HG03558 (cell line): ENCODE results near the gene STAM.

Experiments used
- ATAC-seq: cut with Tn5 transposase; IDR thresholded peaks from one replicate; pipeline ENCODE4 v1.9.1; 2021; ENCODE audit warnings: moderate number of reproducible peaks; ENCODE audit not compliant: unreplicated experiment; ENCODE audit errors: extremely low read depth

The STAM gene

DNA sequence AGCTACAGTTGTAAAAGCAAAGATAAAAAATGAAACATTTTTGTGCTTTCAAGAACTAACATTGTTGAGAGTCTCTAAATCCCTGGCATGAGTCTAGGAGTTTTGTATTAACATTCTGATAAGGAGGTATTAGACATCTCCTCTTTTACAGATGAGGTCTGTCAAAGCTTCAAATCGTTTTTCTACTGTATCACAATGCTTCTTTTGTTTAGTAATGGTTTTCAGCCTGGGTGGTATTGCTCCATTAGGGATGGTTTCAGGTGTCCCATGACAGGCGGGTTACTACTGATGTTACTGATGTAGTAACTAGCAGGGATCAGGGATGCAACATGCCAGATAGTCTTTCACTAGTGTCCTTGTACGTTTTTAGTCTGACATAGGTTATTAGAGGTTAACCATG lies 27.4 kb downstream of the STAM start:
- no peak for ATAC-seq

DNA sequence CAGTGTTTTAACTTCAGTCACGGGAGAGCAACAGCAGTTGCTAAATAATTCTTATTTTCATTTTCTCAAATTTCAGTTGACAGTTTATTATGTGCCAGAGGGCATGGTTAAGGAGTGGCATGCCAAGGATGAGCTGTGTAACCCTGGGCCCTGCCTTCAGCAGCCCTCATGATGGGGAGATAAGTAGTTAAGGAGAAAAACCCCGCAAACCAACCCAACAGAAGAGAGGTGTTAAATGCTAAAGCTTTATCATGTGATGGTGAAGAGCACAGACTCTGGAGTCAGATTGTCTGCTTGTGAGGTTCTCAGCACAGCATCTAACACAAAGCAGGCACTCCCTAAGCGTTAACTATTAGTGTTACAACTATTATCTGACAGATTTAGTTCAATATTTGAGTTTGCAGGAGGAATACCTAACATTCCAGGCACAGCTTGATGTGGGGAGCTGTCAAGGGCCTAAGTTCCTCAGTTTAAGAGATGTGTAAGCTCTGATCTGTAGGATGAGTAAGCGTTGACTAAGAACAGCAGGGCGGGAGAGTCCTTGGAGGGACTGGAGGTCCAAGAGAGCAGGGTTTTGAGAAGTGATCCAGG lies 29.6 kb downstream of the STAM start:
- no peak for ATAC-seq

DNA sequence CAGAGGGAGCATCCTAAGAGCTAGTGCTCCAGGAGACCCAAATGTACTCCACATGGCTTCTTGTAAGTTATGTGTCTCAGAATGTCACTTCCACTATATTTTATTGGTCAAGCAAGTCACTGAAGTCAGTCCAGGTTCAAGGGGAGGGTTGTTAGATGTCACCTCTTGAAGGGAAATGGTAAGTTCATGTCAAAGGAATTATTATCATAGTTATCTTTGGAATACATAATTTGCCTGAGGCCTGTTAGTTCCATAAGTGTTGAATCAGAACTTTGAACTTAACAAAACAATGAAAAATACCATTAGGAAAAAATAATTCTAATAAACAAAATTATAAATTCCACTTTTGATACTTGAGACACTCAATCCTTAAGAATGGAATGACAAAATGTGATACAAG lies 30.6 kb downstream of the STAM start:
- ATAC-seq = no peak

DNA sequence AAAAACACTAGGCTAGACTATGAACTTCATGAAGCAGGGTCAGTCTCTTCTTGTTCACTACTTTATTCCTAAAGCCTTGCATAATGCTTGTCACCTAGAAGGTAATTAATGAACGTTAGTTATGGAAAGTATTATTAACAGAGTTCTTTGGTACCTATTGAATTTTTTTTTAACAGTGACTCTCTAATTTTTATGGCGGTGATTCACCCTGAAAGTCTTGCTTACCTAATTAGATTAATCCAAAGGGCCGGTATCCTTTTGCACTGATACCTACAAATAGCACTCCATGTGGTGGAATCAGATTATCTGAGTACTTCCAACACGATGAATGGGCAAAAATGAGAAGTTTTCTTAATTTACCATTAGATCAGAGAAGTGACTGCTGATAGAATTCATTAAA lies 31.7 kb downstream of the STAM start:
- no peak for ATAC-seq

DNA sequence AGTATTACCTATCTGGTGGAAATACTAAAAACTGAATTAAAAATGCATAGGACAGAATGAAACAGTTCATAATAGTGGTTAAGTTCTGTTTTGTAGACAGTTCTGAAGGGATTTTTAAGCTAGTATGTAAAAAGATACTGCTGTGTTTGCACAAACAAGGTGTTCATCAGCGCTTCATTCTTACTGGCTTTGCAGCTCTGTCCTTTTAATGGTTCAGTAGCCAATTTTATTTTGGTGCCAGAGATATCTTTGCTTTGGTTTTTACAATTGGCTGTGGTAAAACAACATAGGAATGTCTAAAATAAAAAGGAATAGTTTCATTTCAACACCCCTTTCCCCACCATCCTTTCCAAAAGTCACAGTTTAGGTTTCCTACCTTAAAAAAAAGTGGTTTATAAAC lies 33.0 kb downstream of the STAM start:
- no peak for ATAC-seq

DNA sequence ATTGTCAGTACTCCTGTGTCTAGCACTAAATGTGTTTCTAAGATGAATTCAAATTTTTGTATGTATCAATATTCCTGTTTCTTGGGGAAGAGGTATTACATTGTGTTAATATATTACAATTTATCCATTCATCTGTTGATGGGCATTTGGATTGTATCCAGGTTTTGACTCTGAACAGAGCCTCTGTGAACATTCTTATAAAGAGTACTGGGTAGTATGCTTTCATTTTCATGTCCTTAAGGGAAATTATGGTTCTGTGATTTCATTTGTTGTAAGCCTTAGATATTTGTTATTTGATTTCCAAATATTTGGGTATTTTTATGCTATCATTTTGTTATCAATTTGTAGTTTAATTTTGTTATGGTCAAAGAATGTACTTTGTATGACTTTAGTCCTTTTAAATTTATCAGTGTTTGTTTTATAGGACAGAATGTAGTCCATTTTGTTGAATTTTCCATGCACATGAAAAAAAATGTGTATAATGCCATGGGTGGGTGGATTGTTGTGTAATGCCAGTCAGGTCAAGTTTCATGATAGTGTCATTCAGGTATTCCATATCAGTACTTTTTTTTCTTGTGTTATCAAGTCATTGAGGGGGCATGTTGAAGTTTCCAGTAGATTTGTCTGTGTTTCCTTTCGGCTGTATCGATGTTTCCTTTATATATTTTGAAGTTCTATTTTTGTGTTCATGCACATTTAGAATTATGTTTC lies 38.4 kb downstream of the STAM start:
- no peak for ATAC-seq

DNA sequence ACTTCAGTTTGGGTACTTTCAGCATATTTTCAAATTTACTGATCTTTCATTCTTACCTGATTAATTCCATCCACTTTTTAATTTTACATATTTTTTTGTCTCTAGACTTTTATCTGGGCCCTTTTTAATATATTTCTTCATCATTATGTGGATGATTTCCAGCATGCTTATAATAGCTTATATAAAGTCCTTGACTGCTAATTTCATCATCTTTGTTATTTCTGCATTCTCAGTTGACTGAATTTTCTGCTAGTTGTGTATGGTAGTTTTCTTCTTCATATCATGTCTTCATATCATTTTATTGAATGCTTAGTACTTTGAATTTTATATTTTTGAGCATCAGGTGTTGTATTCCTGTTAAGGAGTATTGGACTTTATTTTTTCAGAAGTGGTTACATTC lies 39.6 kb downstream of the STAM start:
- no peak for ATAC-seq

DNA sequence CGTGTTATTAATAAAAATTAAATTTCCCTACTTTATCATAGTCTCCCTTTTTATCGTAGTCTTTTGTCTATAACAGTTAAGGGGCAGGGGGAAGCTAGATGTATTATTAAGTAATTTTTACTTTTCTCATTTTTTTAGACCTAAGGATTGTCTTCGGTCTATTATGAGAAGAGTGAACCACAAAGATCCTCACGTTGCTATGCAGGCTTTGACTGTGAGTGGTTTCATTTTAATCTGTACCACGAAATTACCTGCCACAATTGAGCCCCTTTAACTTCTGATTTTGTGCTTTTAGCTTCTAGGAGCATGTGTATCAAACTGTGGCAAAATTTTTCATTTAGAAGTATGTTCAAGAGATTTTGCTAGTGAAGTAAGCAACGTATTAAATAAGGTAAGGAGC lies 40.6 kb downstream of the STAM start:
- no peak for ATAC-seq

DNA sequence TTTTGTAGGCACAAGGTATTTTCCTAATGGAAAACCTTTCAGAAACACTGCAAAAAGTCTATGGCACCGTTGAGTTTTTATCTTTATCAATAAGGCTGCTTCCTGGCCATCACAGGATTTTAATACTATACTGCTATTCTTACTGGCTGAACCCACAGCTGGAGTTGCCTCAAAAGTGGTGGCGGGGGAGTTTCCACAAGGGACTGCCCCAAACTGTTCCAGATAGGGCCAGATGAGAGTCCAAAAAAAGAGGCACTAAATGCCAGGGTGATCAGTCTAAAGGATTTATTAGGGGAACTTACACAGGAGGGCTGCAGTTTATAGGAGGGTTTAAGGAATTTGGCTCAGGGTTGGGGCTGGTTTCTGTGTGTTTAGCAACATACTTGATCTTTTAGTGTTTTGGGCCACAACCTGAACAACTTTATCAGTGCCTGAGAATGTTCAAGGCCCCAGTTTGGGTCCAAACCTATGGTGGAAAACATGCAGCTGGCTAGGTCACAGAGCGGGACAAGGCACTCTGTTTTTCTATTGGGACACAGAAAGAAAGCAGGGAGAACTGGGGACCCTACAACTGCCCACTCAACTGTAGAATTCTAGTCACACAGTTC lies 41.4 kb downstream of the STAM start:
- no peak for ATAC-seq

DNA sequence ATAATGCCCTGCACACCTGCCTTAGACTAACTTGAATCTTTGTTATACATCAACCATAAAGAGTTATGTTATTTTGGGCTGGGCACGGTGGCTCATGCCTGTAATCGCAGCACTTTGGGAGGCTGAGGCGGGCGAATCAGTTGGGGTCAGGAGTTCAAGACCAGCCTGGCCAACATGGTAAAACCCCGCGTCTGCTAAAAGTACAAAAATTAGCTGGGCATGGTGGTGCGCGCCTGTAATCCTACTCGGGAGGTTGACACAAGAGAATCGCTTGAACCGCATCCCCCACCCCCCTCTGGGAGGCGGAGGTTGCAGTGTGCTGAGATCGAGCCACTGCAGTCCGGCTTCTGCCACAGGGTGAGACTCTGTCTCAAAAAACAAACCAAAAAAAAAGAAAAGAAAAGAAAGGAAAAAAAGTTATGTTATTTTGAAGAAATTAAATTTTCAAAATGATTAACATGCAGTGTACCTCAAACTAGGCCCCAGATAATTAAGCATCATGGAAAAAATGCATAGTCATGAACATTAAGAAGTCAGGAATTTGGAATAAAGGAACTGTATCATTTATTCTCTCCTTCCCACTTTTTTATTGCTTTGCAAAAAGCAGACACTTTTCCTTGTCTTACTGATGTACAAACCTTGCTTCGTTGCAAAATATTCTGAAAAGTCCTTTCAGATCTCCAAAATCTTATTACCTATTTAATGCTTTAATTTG lies 43.3 kb downstream of the STAM start:
- ATAC-seq = no peak

DNA sequence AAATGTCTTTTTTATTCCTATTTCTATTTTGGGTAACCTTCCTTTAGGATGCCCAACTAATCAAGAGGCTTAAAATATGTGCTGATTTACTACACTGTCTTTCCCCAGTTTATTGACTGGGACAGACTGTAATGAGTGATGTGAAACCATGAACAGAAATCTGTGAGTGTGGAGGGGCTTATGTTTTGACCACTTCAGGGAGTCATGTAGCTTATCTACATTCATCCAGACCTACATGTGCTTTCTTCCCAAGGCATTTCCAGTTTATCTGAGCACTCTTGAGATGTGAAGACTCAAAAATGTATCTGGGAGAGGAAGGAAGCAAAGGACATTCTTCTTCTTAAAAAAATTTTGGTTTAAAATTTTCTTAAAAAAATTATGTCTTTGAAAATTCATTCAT lies 45.2 kb downstream of the STAM start:
- no peak for ATAC-seq

DNA sequence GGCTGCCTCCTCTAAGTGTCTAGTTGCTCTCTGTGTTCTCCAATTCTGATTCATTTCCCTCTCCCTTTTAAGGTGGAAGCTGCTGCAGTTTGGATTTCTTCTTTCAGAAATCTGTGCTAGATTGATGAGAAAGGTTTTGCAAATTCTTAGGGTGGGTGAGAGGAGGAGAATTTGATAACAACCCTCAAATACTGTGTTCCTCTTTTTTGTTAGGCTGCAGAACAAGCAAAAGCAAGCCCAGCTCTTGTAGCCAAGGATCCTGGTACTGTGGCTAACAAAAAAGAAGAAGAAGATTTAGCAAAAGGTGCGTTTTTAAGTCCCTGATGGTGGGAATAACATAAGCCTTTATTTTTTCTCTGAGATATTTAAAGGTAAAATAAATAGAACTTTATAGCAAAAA lies 49.1 kb downstream of the STAM start:
- ATAC-seq = no peak

DNA sequence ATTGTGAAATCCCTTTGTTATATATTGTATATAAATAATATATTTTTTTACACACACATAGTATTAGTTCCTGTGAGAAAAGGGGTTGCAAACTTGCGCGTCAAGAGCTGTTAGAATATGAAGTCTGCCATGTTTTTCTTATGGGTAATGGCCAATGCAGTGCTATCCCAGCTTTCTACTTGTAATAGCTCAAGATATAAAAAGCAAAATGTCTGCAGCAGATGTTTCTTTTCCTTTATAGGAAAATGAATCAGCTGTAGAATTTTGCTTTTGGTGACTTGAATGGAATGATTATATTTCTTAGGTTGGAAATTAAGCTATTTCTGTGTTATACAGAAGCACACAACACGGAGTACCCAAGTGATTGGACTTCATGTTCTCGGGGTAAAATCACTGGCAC lies 54.7 kb downstream of the STAM start:
- no peak for ATAC-seq

DNA sequence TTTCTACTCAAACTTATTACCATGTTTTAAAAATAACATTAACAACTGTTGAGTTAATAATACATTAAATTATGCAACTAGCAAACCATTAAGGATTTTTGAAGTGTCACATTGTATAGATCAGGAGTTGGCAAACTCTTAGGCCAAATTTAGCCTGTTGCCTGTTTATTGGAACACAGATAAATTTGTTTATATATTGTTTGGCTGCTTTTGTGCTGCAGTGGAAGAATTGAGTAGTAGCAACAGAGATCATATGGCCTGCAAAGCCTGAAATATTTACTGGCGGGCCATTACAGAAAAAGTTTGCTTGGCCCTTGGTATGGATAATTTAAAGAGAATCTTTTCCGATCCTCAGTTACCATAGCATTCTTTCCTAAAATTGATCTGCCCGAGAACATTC lies 57.4 kb downstream of the STAM start:
- ATAC-seq = no peak

DNA sequence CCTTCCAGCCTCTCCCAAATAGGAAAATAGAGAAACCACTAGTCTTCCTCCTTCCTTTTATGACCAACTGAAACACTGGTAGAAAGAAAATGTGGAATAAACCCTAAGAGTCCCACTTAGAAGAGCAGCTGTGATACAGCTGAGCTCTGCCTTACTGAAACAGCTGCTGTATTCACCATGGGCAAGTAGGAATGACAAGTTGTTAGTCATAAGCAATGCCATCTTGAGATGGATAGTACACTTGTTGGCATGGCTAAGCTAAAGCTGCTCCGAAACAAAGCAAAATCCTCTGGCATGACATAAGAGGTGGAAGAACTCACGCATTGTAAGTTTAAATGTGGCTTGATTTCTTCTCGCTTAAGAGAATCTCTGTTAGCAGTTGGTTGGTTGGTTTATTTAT lies 59.8 kb downstream of the STAM start:
- no peak for ATAC-seq

DNA sequence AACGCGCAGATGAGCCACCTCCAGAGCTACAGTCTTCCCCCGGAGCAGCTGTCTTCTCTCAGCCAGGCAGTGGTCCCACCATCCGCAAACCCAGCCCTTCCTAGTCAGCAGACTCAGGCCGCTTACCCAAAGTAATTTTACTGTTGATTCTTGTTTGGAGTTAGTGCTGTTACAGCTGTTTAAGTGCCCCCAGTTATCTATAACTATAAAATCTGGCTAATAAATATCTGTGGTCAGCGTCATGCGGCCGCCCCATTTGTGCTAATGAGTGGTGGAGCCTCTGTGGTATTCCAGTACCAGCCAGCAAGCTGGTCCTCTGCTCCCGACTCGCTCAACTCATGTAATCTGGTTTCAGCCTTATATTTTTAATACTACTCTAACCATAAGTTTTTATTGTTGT lies 64.9 kb downstream of the STAM start:
- no peak for ATAC-seq

DNA sequence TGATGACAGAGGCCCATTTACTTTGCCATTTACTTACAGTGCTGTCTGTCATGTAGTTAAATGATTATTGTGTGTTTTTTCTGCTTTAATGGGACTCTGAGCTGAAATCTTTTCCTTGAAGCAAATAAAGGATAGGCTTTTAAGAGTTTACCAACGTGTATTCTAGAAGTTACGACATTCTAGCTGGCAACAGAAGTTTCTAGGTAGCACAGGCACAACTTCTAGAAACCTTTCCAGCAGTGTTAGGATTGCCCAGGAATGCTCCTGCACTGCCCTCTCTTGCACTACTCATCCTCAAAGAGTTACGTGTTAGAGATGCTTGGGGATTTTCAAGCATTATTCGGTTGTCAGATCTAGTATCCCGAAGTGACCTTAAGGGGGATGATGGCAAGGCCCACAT lies 65.5 kb downstream of the STAM start:
- no peak for ATAC-seq

DNA sequence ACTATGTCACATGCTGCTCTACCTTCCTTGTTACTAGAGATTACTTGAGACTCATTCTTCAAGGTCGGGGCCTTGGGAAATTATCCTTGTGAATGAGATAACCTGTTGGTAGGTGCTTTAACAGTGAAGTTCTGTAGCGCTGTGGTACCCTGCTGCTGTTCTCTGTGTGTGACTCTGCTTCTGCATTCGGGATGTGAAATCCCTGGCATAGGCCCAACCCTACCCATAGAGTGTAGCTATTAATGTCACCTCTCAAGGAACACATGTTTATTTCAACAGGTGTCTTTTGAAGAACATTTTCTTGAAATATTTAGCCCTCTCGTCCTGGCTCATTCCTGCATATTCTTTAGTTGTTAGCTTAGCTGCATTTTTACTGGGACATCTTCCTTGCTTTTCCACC lies 66.2 kb downstream of the STAM start:
- ATAC-seq = no peak

DNA sequence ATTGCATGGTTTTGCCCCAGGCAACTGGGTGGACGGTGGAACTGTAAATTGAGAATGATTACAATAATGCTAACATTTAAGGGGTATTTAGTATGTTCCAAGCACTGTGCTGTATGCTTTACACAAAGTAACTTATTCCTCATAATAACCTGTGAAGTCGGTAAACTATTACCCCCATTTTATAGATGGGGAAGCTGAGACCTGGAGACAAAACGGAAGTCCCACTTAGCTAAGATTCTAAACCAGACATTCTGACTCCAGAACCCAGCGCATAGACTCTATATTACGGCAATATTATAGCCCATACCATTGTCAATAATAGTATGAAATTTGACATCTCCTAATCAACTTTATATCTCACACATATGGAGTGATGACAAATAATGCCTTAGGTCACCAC lies 68.1 kb downstream of the STAM start:
- ATAC-seq = no peak

DNA sequence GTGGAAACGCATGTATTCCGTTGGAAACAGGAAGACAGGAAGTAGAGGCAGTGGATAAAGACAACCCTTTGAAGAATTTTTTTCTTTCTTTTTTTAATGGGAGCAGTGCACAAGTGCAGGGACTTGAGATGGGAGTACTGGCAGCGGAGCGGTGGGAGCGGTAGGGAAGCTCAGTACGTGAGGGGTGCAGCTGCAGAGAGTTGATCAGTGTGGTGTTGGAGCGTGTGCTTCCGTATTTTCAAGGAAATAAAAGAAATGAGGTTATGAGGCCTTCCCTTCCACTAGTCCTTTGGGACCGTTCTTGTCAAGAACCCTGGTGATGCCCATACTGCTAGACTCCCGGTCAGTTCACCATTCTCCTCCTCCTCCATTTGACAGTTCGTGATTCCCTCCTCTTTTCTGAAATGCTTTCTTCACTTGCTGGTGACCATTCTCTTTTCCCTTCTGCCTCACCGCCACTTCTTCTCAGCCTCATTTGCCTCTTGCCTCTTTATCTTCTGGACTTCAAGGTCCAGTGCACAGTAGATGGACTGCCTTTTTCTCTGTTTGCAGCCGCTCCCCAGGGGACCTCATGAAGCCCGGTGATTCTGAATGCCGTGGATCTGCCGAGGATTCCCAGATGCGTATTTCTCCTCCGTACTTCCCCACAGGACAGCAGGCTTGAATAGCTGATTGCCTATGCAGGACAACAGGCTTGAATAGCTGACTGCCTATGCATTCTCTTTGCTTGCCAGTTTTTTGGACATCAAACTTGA lies 68.9 kb downstream of the STAM start:
- no peak for ATAC-seq

DNA sequence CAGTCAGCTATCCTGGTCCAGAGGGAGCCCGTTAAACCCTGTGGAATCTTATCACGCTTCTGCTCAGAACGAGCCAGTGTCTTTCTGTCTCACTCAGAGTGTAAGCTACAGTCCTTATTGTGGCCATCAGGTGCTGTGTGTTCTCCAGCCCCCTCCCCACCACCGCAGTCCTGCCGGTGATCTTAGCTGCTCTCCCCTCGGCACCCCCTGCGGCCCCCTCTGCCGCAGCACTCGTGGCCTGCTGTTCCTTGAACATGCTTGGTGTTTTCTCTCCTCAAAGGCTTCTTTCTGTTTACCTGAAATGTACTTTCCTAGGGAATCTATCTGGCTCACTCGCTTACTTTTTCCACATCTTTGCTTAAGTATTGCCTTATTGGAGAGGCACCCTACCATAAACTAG lies 69.8 kb downstream of the STAM start:
- ATAC-seq = no peak
